HG02798 (cell line): ENCODE results near the gene SHROOM3.
A peak's percentile ranks its signal among the peaks of the same experiment; 100 is the strongest.

Experiments
- ATAC-seq: cut with Tn5 transposase; IDR thresholded peaks from one replicate; pipeline ENCODE4 v1.9.1; 2021; ENCODE audit warnings: mild to moderate bottlenecking; ENCODE audit not compliant: unreplicated experiment, poor library complexity

SHROOM3 gene

GRCh38 chr4:76585897-76586360, 150.9 kb downstream of the SHROOM3 start:
- ATAC-seq: peak; percentile 93

DNA sequence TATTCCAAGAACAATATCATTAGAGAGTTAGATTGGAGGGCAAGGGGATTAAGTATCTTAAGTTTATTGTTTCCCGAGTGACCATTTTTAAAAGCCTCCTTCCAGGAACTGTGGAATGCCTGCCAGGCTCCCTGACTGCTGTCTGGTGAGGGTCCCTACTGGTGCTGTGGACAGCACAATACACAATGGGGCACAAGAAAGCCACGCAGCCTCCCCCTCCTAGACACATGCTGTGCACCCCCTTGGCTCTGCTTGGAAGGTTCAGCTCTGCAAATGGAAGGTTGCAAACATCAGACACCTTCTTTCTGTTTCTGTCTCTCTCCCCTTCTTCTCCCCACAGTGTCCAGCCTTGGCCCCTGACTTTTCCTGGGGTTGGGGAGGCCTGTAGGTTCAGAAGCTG, 153.2 kb downstream of the SHROOM3 start:
- ATAC-seq: no peak

DNA sequence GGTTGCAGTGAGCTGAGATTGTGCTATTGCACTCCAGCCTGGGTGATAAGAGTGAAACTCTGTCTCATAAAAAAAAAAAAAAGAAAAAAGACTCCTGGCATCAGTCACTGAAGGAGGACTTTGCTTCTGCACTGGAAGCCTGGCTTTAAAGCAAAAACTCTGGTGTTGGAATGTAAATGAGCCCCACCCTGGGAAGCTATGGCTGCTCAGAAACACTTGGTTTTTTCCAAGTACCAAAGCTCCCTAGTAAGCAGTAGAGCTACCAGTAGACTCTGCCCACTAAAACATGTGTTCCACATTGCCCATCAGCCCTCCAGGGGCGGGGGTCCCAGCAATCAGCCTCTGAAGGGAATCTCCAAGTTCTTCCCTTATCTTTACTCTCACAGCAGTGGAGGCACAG, 154.4 kb downstream of the SHROOM3 start:
- no peak for ATAC-seq

DNA sequence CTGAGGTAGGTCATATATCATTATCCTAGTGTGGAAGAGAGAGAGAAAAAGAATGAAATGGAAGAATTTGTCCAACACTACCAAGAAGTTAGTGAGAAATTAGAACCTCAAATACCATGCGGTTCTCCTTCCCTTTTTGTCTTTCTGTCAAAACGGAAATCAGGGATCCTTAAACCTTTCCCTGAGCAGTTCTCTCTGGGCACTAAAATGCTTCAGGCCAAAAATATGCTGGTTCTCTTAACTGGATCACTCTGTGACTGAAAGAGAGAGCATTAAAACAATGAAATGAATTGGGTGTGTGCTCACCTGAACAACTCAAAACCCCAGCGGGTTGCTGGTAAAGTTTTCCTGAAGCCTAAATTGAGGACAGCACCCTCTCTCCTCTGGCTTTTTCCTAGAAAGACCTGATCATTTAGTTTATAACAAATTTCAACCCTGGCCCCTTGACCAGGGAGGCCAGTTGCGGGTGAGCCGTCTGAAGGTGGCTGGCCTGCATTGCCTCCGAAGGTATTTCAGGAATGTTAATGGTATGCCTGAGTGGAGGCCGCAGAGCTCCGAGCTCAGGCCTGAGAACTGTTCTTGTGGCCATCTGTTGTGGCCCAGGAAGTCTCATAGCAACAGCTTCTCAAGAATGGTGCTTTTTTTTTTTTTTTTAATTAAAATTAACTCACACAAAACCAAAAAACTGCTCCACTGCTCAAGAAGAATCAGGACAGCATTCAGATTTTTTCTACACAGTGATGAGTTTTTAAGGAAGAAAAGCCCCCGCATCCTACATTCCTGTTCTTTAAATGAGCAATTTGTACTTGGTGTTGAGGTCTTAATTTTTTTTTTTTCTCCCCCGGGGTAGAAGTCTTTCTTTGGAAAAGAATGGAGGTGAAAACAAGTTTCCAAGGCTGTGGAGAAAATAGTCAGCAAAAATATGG, 155.1 kb downstream of the SHROOM3 start:
- no peak for ATAC-seq

DNA sequence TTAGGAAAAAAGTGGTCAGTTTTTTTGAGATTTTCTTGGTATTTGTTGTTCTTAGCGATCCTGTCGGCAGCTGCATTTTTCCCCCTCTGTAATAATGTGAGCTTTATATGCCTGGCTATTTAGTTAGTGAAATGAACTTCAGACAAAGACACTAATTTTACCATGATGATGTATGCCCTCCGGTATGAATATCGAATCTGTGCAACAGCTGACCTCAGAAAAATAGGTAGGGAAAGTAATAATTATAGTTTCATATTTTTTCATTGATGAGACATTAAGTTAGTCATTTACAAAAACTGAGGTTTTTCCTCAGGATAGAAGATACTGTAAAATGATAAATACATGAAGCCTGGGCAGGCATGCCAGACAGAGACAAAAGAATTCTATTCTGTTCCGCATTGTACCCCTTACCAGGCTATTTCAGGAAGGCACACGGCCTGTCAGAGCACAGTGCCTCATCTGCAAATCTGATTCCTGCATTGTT, 155.8 kb downstream of the SHROOM3 start:
- no peak for ATAC-seq

DNA sequence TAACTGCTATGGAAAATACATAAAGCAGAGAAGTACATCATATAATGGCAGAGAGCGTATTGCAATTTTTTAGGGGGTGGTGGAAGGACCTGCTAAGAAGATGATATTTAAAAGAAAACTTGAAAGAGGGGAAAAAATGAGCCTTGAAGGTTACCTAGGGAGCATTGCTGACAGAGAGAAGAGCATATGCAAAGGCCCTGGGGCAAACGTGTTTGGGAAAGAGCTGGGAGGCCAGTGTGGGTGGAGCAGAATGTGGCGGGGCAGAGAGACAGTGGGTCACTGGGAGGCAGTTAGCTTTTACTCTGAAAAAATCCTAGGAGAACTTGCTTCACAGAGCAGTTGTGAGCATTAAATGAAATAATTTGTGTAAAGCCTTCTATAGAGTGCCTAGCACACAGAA, 157.0 kb downstream of the SHROOM3 start:
- ATAC-seq: no peak

- no peak for ATAC-seq
Observed at GRCh38 chr4:76592460-76592859, 157.4 kb downstream of the SHROOM3 start.

DNA sequence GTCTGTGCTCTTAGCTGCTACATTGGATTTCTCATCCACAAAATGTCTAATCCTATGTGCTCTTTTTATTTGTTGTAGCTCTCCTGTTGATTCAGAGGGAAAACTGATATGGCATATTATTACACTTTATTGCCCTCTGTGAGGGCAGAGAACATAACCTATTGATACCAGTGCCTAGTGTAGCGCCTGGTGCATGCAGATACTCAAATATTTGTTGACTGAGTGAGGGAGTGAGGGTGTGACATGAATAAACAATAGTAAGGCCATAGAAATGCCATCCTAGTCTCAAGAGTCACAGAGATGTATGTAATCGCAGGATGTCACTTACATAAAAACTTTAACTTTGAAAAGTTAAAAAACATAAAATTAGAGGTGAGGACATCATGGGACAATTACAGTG, 159.1 kb downstream of the SHROOM3 start:
- no peak for ATAC-seq

DNA sequence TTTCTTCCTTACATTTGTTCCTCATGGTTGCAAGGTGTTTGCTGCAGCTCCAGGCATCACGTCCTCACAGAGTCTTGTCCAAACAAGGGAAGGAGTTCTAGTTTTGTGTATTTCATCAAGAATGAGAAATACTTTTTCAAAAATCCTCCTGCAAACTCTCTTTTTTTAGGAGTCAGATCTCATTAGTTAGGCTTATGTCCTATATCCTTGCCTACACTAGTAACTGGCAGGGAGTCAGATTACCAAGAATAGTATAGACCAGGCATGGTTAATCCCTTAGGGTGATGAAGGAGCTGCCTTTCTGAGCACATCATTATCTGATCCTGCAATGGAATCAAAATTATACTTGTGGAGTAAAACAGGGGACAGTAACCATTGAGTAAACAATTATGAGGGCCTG, 160.4 kb downstream of the SHROOM3 start:
- ATAC-seq: no peak

- no peak for ATAC-seq
Observed at GRCh38 chr4:76596713-76597112, 161.7 kb downstream of the SHROOM3 start.

DNA sequence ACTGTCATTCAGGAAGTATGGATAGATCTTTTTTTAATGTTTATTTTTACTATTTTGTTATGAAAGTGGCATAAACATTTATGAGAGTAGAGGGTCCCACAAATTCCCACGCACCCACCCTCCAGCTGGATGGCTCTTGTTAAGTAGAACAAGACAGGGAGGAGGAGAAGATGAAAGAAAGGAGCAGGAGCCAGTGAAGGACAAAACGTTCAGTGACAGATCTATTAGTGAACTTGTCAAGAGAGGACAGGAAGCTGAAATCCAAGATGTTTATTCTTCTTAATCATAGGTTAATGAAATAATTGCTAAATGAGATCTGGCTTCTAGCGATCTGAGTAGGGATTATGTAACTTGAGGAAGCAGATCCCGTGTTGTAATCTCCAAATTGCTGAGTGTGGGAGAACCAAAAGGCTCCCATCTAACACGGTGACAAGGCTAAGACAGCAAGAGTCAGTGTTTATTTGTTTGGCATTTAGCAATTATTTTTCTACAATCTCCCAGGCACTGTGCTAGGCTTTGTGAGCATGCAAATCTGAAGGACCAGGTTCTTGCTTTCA, 162.5 kb downstream of the SHROOM3 start:
- ATAC-seq: no peak

- ATAC-seq: no peak
Observed at GRCh38 chr4:76600447-76600846, 165.4 kb downstream of the SHROOM3 start.

DNA sequence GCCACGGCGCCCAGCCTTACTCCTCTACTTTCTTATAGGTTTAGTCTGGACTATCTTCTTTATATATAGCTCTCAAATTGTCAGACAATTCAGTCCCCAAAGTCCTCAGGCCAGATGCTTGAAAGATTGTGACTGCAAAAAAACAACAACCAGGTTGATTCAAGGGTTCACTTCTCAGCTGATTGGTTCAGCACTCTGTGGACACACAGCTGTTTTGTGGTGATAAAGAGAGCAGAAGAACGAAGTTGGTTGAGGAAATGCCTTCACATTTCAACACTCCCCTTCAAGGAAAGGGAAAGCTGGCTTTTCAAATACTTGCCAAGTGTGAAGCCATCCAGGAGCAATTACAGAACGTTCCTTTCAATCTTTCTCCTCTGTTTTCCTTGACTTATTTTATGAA, 166.8 kb downstream of the SHROOM3 start:
- ATAC-seq: no peak

GRCh38 chr4:76605099-76605563, 170.1 kb downstream of the SHROOM3 start:
- ATAC-seq: no peak

DNA sequence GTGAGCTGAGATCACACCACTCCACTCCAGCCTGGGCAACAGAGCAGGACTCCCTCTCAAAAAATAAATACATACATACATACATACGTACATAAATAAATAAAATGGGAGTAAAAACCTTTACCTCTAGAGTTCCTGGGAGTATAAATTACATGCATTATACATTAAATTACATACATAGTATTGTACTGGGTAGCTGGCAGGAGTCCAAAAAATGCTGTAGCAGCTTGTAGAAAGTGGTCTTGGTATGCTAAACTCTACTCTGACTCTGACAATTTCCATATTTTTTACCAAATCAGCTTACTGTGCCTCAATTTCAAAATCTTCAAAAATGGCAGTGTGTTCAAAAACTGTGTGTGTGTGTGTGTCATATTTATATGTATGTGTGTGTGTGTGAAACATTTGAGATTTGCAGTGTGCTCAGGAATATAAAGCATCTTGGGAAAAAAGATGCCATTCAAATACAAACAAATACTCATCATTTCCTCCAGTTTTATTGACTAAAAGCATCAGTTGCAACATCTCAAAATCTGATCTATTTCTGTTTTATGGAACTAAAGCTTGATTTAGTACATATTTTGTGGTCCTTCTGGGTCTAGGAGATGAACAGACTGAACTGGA, 171.7 kb downstream of the SHROOM3 start:
- no peak for ATAC-seq

- peak; percentile 94 for ATAC-seq
Observed at GRCh38 chr4:76607266-76607799, 172.3 kb downstream of the SHROOM3 start.

DNA sequence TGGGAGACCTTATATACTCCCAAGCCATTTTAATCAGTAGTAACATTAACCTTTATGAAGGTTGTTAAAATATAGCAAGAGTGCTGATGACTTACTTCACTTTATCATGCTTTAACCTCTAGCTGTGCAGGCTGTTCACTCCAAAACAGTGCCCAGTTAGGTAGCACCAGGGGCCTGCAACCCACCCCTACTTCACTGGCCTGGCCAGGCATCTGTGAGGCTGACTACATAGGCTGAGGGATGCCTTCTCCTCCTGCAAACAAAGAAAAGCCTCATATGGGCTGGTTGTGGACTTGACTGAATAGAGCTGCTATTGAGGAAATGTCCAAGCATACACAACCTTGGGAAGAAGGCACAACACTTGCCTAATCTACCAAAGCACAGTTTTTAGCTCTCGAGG, 172.8 kb downstream of the SHROOM3 start:
- no peak for ATAC-seq

DNA sequence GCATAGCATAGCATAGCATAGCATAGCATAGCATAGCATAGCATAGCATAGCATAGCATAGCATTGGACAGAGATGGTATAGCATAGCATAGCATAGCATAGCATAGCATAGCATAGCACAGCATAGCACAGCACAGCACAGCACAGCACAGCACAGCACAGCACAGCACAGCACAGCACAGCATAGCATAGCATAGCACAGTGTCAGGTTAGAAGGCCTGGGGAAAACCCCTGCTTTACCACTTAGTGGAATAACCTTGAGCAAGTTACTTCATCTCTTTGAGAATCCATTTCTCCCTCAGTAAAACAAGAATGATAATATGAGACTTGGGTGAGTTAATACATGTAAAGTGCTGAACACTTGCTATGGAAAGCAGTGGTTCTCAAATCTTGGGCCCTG, 173.5 kb downstream of the SHROOM3 start:
- ATAC-seq: peak; percentile 44

GRCh38 chr4:76610751-76611547, 175.9 kb downstream of the SHROOM3 start:
- ATAC-seq: no peak

DNA sequence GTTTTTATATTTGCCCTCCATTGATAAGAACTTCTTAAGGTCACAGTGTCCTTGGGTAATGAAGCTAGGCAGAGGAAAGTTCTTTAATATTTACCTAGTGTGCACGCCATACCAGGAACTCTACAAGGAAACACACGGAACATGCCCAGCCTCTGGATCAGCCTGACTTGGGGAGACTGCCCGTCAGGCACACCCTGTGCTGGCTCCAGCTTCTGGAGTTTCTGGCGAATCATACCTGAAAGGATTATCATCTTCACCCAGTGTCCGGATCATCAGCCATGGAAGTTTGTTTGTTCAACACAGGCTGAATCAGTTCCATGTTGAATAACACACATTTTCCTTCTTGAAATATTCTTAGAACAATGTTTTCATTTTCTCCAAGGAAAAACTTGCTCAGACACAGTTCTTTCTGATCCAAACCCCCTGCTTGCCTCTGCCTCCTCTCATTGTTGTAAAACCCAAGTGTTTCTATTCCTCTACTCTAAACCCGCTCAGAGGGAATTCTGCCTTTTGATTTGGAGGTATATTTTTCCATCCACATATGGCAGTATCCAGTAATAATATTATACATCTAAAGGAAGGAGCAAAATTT, 176.7 kb downstream of the SHROOM3 start:
- no peak for ATAC-seq
